HepG2 (cell line): ENCODE data around the gene CEBPB. TPM values are rescaled to one million over a fixed set of nuclear protein-coding genes. Genes with fewer than 3 reads are reported as not detected.

ENCODE experiments used
- GMEB1 ChIP-seq: sonication (generic); formaldehyde crosslinking; IDR thresholded peaks from 2 replicates; pipeline ENCODE4 v1.5.1; 2020; ENCODE audit warnings: missing genetic modification reagents, mild to moderate bottlenecking, borderline replicate concordance
- NKX3-1 ChIP-seq: sonication (generic); formaldehyde crosslinking; IDR thresholded peaks from 2 replicates; pipeline ENCODE4 v1.5.0; 2020; ENCODE audit warnings: missing genetic modification reagents
- RCOR2 ChIP-seq: IDR thresholded peaks from 2 replicates; pipeline ENCODE4 v1.6.1; 2016; ENCODE audit warnings: missing biosample characterization, missing genetic modification reagents
- SIN3A ChIP-seq: IDR thresholded peaks from 2 replicates; pipeline ENCODE4 v1.6.1; 2011; ENCODE audit warnings: low read depth, mild to moderate bottlenecking, control low read depth, low read length, borderline replicate concordance
- STAT5B ChIP-seq: sonication (generic); formaldehyde crosslinking; IDR thresholded peaks from 2 replicates; pipeline ENCODE4 v1.4.0; 2020; ENCODE audit warnings: missing genetic modification reagents
- ZBTB3 ChIP-seq: sonication (generic); formaldehyde crosslinking; IDR thresholded peaks from 2 replicates; pipeline ENCODE4 v1.4.0; 2020; ENCODE audit warnings: low read depth, mild to moderate bottlenecking, moderate library complexity, missing genetic modification reagents, borderline replicate concordance
- ZBTB40 ChIP-seq, 2 experiments: fragments of 450-650 bp in 1 of 2; sonication (generic) in 1 of 2; formaldehyde crosslinking in 1 of 2; IDR thresholded peaks; 2 replicates each; pipeline versions ENCODE4 v1.6.1 to v1.8.0; 2016 to 2022; ENCODE audit warnings: antibody characterized with exemption in 1 of 2, mild to moderate bottlenecking in 1 of 2, missing genetic modification reagents in 1 of 2
- ZNF232 ChIP-seq: sonication (generic); formaldehyde crosslinking; IDR thresholded peaks from 2 replicates; pipeline ENCODE4 v1.4.0; 2020; ENCODE audit warnings: missing genetic modification reagents, borderline replicate concordance
- ZNF513 ChIP-seq: sonication (generic); formaldehyde crosslinking; conservative IDR thresholded peaks from 2 replicates; pipeline ENCODE4 v1.5.0; 2020; ENCODE audit warnings: missing genetic modification reagents
- ZNF784 ChIP-seq: sonication (generic); formaldehyde crosslinking; IDR thresholded peaks from 2 replicates; pipeline ENCODE4 v1.5.1; 2020; ENCODE audit warnings: missing genetic modification reagents, mild to moderate bottlenecking, borderline replicate concordance
- polyA plus RNA-seq, 8 experiments: library from polyadenylated mRNA; depleted of rRNA in 3 of 8; stranded (reverse) in 7 of 8; unstranded in 1 of 8; fragments of >200 nt; fragmentation: Illumina TruSeq in 4 of 8; extraction: Trizol in 4 of 8; gene quantifications; 2 replicates each; pipeline versions ENCODE4 v1.2.1 to v1.2.3, GENCODE V29; 2011 to 2016; ENCODE audit warnings: low read depth in 4 of 8, missing spikeins in 1 of 8, mixed read lengths in 1 of 8; ENCODE audit not compliant: insufficient read depth in 1 of 8
- total RNA-seq, 5 experiments: library from RNA; depleted of rRNA; stranded (reverse); fragments of >200 nt; fragmentation: Illumina TruSeq; extraction: Trizol; gene quantifications; 2 replicates each; pipeline ENCODE4 v1.2.3, GENCODE V29; 2016; ENCODE audit warnings: low read depth in 1 of 5
- TF ChIP-seq, protein P1 (sequence below): sonication (generic); formaldehyde crosslinking; conservative IDR thresholded peaks from 2 replicates; pipeline ENCODE4 v1.8.0; 2022; ENCODE audit warnings: mild to moderate bottlenecking, moderate library complexity, missing genetic modification reagents

CEBPB gene
- total and polyA plus RNA-seq, 2 of the 13 experiments (the other 11 are each of a cell fraction or from before 2014, with no cell fraction given) = 18.5 to 28.2 TPM

- TF ChIP-seq STAT5B (CRISPR knock-in tag) = no peak
- 0 out of 2 replicates have a peak, but pooled peaks have one; percentile 48 for TF ChIP-seq ZNF513 (CRISPR knock-in tag)
- TF ChIP-seq ZBTB3 = peak; percentile 86; the same call in 1 of the 2 replicates
- peak; percentile 96 for TF ChIP-seq ZNF784
- peak; percentile 96 for TF ChIP-seq SIN3A
- peak; percentile 84 for TF ChIP-seq GMEB1 (CRISPR knock-in tag)
- TF ChIP-seq NKX3-1 (CRISPR knock-in tag) = no peak; the same call in 1 of the 2 replicates
- TF ChIP-seq RCOR2 = peak; percentile 92
- no peak for TF ChIP-seq ZBTB40 (IDR thresholded peaks at IDR 0.05)
- peak; percentile 69 for TF ChIP-seq ZBTB40 (CRISPR knock-in tag; IDR thresholded peaks at IDR 0.05)
- TF ChIP-seq, protein P1, sequence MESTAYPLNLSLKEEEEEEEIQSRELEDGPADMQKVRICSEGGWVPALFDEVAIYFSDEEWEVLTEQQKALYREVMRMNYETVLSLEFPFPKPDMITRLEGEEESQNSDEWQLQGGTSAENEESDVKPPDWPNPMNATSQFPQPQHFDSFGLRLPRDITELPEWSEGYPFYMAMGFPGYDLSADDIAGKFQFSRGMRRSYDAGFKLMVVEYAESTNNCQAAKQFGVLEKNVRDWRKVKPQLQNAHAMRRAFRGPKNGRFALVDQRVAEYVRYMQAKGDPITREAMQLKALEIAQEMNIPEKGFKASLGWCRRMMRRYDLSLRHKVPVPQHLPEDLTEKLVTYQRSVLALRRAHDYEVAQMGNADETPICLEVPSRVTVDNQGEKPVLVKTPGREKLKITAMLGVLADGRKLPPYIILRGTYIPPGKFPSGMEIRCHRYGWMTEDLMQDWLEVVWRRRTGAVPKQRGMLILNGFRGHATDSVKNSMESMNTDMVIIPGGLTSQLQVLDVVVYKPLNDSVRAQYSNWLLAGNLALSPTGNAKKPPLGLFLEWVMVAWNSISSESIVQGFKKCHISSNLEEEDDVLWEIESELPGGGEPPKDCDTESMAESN (CRISPR knock-in tag) = peak; percentile 81
- peak; percentile 61; the same call in 1 of the 2 replicates for TF ChIP-seq ZNF232 (CRISPR knock-in tag)
Observed at GRCh38 chr20:50165684-50166554, 24.7 kb upstream of the CEBPB start (continued).
